K562 (cell line): ENCODE results near the gene SKA3. TPM values are rescaled to one million over a fixed set of nuclear protein-coding genes. Genes with fewer than 3 reads are reported as not detected.

Experiments
- ATF3 ChIP-seq, 2 experiments: fragments of 450-650 bp in 1 of 2; sonication (generic) in 1 of 2; formaldehyde crosslinking in 1 of 2; IDR thresholded peaks in 1 of 2; conservative IDR thresholded peaks in 1 of 2; 2 replicates each; pipeline versions ENCODE4 v1.6.1 to v1.8.1; 2016 to 2023; ENCODE audit warnings: mild to moderate bottlenecking in 2 of 2, moderate library complexity in 2 of 2, inconsistent platforms in 1 of 2, missing genetic modification reagents in 1 of 2
- CEBPG ChIP-seq, 3 experiments: fragments of 200-800 bp in 1 of 3; sonication (Bioruptor generic) in 1 of 3; sonication (generic) in 1 of 3; formaldehyde crosslinking in 1 of 3; IDR thresholded peaks in 2 of 3; conservative IDR thresholded peaks in 1 of 3; 2 replicates each; pipeline versions ENCODE4 v1.6.1 to v1.8.0; 2016 to 2022; ENCODE audit warnings: missing compliant biosample characterization in 2 of 3, missing genetic modification characterization in 2 of 3, mild to moderate bottlenecking in 1 of 3, missing genetic modification reagents in 1 of 3
- ETV6 ChIP-seq, 3 experiments: fragments of 150-350 bp in 1 of 3; sonication (generic) in 1 of 3; formaldehyde crosslinking in 1 of 3; IDR thresholded peaks; 2 replicates each; pipeline versions ENCODE4 v1.6.1 to v1.8.0; 2014 to 2022; ENCODE audit warnings: borderline replicate concordance in 2 of 3, low read depth in 2 of 3, antibody characterized with exemption in 1 of 3, low read length in 1 of 3, mild to moderate bottlenecking in 1 of 3, missing genetic modification reagents in 1 of 3
- EZH2 ChIP-seq: IDR thresholded peaks from 2 replicates; pipeline ENCODE4 v1.6.1; 2012; ENCODE audit warnings: low read depth, mild to moderate bottlenecking, inconsistent platforms, low read length, borderline replicate concordance
- FOSL1 ChIP-seq: fragments of 200-800 bp; sonication (Bioruptor generic); conservative IDR thresholded peaks from 2 replicates; pipeline ENCODE4 v1.6.1; 2016; ENCODE audit warnings: missing genetic modification characterization, missing compliant biosample characterization
- FOXK2 ChIP-seq, 2 experiments: fragments of 450-650 bp; IDR thresholded peaks in 1 of 2; conservative IDR thresholded peaks in 1 of 2; 2 replicates each; pipeline ENCODE4 v1.6.1; 2016; ENCODE audit warnings: low read depth in 2 of 2, mild to moderate bottlenecking in 1 of 2
- HNRNPH1 ChIP-seq: fragments of 200-400 bp; formaldehyde crosslinking; optimal IDR thresholded peaks from 2 replicates; pipeline ENCODE3; 2017; ENCODE audit warnings: low read depth, mild to moderate bottlenecking, low read length, moderate library complexity
- KAT8 ChIP-seq: fragments of 450-650 bp; IDR thresholded peaks from 2 replicates; pipeline ENCODE4 v1.6.1; 2016; ENCODE audit warnings: low read depth, mild to moderate bottlenecking
- L3MBTL2 ChIP-seq: fragments of 450-650 bp; IDR thresholded peaks from 2 replicates; pipeline ENCODE4 v1.6.1; 2016; ENCODE audit warnings: mild to moderate bottlenecking, moderate library complexity
- NUFIP1 ChIP-seq: fragments of 450-650 bp; IDR thresholded peaks from 2 replicates; pipeline ENCODE4 v1.6.1; 2018; ENCODE audit not compliant: partially characterized antibody
- PHF8 ChIP-seq: fragments of 200-600 bp; sonication (generic); IDR thresholded peaks from 2 replicates; pipeline ENCODE4 v1.6.1; 2012; ENCODE audit warnings: mixed run types, mild to moderate bottlenecking, inconsistent platforms, low read length, moderate library complexity, borderline replicate concordance
- PML ChIP-seq: IDR thresholded peaks from 2 replicates; pipeline ENCODE4 v1.6.1; 2012; ENCODE audit warnings: low read length, inconsistent platforms
- POLR2H ChIP-seq: IDR thresholded peaks from 2 replicates; pipeline ENCODE4 v1.6.1; 2016; ENCODE audit warnings: missing genetic modification characterization, low read depth, mild to moderate bottlenecking, control low read depth, missing compliant biosample characterization, moderate library complexity
- RHOXF2B ChIP-seq: fragments of 250-450 bp; sonication (Bioruptor Pico); conservative IDR thresholded peaks from 2 replicates; pipeline ENCODE4 v1.5.1; 2021
- SP2 ChIP-seq: IDR thresholded peaks from 2 replicates; pipeline ENCODE4 v1.6.1; 2011; ENCODE audit warnings: mild to moderate bottlenecking, low read depth, low read length, moderate library complexity; ENCODE audit not compliant: poor library complexity, severe bottlenecking; ENCODE audit errors: extremely low read depth
- SPI1 ChIP-seq: IDR thresholded peaks from 2 replicates; pipeline ENCODE4 v1.6.1; 2011; ENCODE audit warnings: low read depth, low read length, control low read depth, borderline replicate concordance
- SRSF9 ChIP-seq: fragments of 200-400 bp; formaldehyde crosslinking; IDR thresholded peaks from 2 replicates; pipeline ENCODE4 v1.6.1; 2017; ENCODE audit warnings: low read depth, low read length, borderline replicate concordance
- STAT5B ChIP-seq: fragments of 250-450 bp; sonication (Bioruptor Pico); IDR thresholded peaks from 2 replicates; pipeline ENCODE4 v1.8.0; 2021; ENCODE audit warnings: mild to moderate bottlenecking, inconsistent platforms
- ZBTB26 ChIP-seq: fragments of 450-650 bp; formaldehyde crosslinking; IDR thresholded peaks from 2 replicates; pipeline ENCODE4 v1.4.0; 2022; ENCODE audit warnings: missing genetic modification characterization
- ZNF280A ChIP-seq: fragments of 450-650 bp; IDR thresholded peaks from 2 replicates; pipeline ENCODE4 v1.6.1; 2018; ENCODE audit warnings: mild to moderate bottlenecking, low read depth; ENCODE audit not compliant: partially characterized antibody
- ZNF589 ChIP-seq: fragments of 200-800 bp; sonication (Bioruptor generic); IDR thresholded peaks from 2 replicates; pipeline ENCODE4 v1.6.1; 2016; ENCODE audit warnings: low read depth, missing genetic modification characterization, missing compliant biosample characterization
- ZSCAN29 ChIP-seq: fragments of 450-650 bp; IDR thresholded peaks from 2 replicates; pipeline ENCODE4 v1.6.1; 2017
- polyA plus RNA-seq, 8 experiments: library from polyadenylated mRNA; depleted of rRNA in 4 of 8; stranded (reverse) in 5 of 8; unstranded in 3 of 8; fragments of >200 nt; fragmentation: Nextera tagmentation in 2 of 8; fragmentation: Illumina TruSeq in 1 of 8; extraction: Ambion mirVana in 2 of 8; extraction: Trizol in 1 of 8; gene quantifications; 2 replicates each; pipeline versions ENCODE4 v1.2.1 to v1.2.3, GENCODE V29; 2011 to 2014; ENCODE audit warnings: inconsistent platforms in 1 of 8, missing spikeins in 1 of 8
- total RNA-seq, 7 experiments: library from RNA; depleted of rRNA in 6 of 7; stranded (reverse); fragments of >200 nt in 6 of 7; fragmentation: Illumina TruSeq in 2 of 7; extraction: Trizol in 2 of 7; gene quantifications; 2 replicates each; pipeline versions ENCODE4 v1.2.1 to v1.2.3, GENCODE V29; 2011 to 2021; ENCODE audit warnings: low replicate concordance in 1 of 7
- TF ChIP-seq, protein P1 (sequence below): fragments of 250-450 bp; sonication (Bioruptor Pico); IDR thresholded peaks from 2 replicates; pipeline ENCODE4 v1.8.0; 2021; ENCODE audit warnings: mild to moderate bottlenecking, moderate library complexity

The SKA3 gene
- total and polyA plus RNA-seq, 9 of the 15 experiments (the other 6 are each of a cell fraction or from before 2014, with no cell fraction given) = 17.0 to 53.3 (median 29.9) TPM

GRCh38 chr13:21120191-21120590 is 56.2 kb downstream of the SKA3 start (continued):
- no peak for TF ChIP-seq ZBTB26 (CRISPR knock-in tag)
- no peak for TF ChIP-seq SPI1
- TF ChIP-seq ZNF280A = no peak
- TF ChIP-seq NUFIP1 = no peak
- no peak for TF ChIP-seq EZH2
- no peak for TF ChIP-seq RHOXF2B
- peak; percentile 70 for TF ChIP-seq CEBPG (CRISPR knock-in tag; IDR thresholded peaks at IDR 0.05)
- peak; percentile 53 to 92 for TF ChIP-seq CEBPG (tag; conservative IDR thresholded peaks at IDR 0.05 in 1 of 2, IDR thresholded peaks at IDR 0.05 in 1 of 2)
- no peak for TF ChIP-seq SP2
- no peak for TF ChIP-seq PHF8
- no peak for TF ChIP-seq HNRNPH1
- no peak for TF ChIP-seq FOXK2 (conservative IDR thresholded peaks at IDR 0.05 in 1 of 2, IDR thresholded peaks at IDR 0.05 in 1 of 2; ENCODE audit: low read depth in 2 of 2)
- no peak for TF ChIP-seq FOSL1 (tag)
- TF ChIP-seq POLR2H = peak; percentile 39; the same call in 1 of the 2 replicates
- TF ChIP-seq, protein P1, sequence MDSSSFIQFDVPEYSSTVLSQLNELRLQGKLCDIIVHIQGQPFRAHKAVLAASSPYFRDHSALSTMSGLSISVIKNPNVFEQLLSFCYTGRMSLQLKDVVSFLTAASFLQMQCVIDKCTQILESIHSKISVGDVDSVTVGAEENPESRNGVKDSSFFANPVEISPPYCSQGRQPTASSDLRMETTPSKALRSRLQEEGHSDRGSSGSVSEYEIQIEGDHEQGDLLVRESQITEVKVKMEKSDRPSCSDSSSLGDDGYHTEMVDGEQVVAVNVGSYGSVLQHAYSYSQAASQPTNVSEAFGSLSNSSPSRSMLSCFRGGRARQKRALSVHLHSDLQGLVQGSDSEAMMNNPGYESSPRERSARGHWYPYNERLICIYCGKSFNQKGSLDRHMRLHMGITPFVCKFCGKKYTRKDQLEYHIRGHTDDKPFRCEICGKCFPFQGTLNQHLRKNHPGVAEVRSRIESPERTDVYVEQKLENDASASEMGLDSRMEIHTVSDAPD (CRISPR knock-in tag) = no peak
- no peak for TF ChIP-seq SRSF9
- TF ChIP-seq STAT5B (CRISPR knock-in tag) = no peak
- TF ChIP-seq ZSCAN29 = no peak
- TF ChIP-seq ETV6 (IDR thresholded peaks at IDR 0.05; ENCODE audit: borderline replicate concordance in 1 of 2, low read depth in 2 of 2, low read length in 1 of 2) = no peak
- no peak for TF ChIP-seq ETV6 (CRISPR knock-in tag; IDR thresholded peaks at IDR 0.05; ENCODE audit: borderline replicate concordance)
- peak; percentile 72; the same call in 1 of the 2 replicates for TF ChIP-seq ATF3 (IDR thresholded peaks at IDR 0.05)
- TF ChIP-seq ATF3 (CRISPR knock-in tag; conservative IDR thresholded peaks at IDR 0.05) = no peak
- no peak for TF ChIP-seq KAT8
- no peak; the same call in 1 of the 2 replicates for TF ChIP-seq L3MBTL2
- TF ChIP-seq PML = no peak
- TF ChIP-seq ZNF589 (CRISPR knock-in tag) = no peak
